ENCODE results near the gene CDC42. TPM values are rescaled to one million over a fixed set of nuclear protein-coding genes. Genes with fewer than 3 reads are reported as not detected.
"Not testable (repeated sequence)": the region's sequence is repeated elsewhere in the genome, so short reads cannot be mapped to it uniquely, and the experiment has no call there.

Gene CDC42
- total and polyA plus RNA-seq, 2 of the 4 experiments (the other 2 are of a cell fraction): 162 to 609 TPM

- Histone ChIP-seq H3K4me2 (ENCODE audit: low read depth, low read length) (no peak overlapping the region), H4K91ac (ENCODE audit: insufficient read depth, low read depth, low read length) (no peak overlapping the region), H3K27ac (ENCODE audit: insufficient read depth, low read length) (no peak overlapping the region), H2BK20ac (ENCODE audit: low read depth, low read length) (no peak overlapping the region), H3K9ac (ENCODE audit: low read depth, low read length) (no peak overlapping the region), H3K18ac (ENCODE audit: low read depth, low read length) (no peak overlapping the region), H2BK120ac (ENCODE audit: low read depth, low read length) (no peak overlapping the region), H2BK15ac (ENCODE audit: low read depth, low read length) (no peak overlapping the region), H3K4me3 (ENCODE audit: insufficient read depth, low read depth, low read length) (no peak overlapping the region), H4K20me1 (ENCODE audit: insufficient read depth, low read length) (no peaks in the 10 kb centered on the region), H3K36me3 (ENCODE audit: control insufficient read depth, insufficient read depth, low read length) (0 out of 2 replicates have a peak, but pooled peaks cover 1% of the 10 kb centered on the region), H3K56ac (ENCODE audit: extremely low read depth, insufficient read depth, low read length) (no peak overlapping the region), H3K4me1 (ENCODE audit: control insufficient read depth, insufficient read depth, low read length) (no peaks in the 10 kb centered on the region), H3K9me1 (ENCODE audit: insufficient read depth, low read length) (no peaks in the 10 kb centered on the region), H2AK9ac (replicated peaks; ENCODE audit: low read depth, low read length, poor library complexity) (no peak overlapping the region), H3K27me3 (ENCODE audit: control insufficient read depth, insufficient read depth, low read length) (no peaks in the 10 kb centered on the region), H2BK5ac (ENCODE audit: low read depth, low read length, poor library complexity, severe bottlenecking) (no peak overlapping the region), H3K14ac (replicated peaks; ENCODE audit: low read depth, low read length) (no peak overlapping the region), H3K4ac (ENCODE audit: low read depth, low read length) (no peak overlapping the region), H3K23ac (ENCODE audit: low read depth, low read length) (0 out of 2 replicates have a peak overlapping the region, but pooled peaks have one; percentile 5), H3K79me1 (ENCODE audit: low read depth in 1 of 2, low read length in 2 of 2) (peaks cover 0 to 3% of the 10 kb centered on the region in 2 experiments; a peak in 3 of 4 replicates), H4K5ac (ENCODE audit: low read depth, low read length) (no peak overlapping the region), H2AK5ac (ENCODE audit: low read depth, low read length) (no peak overlapping the region), H3K9me3 (ENCODE audit: control insufficient read depth, insufficient read depth, low read length) (no peaks in the 10 kb centered on the region), H4K8ac (ENCODE audit: low read depth in 2 of 2, low read length in 2 of 2) (no peak overlapping the region), H2AFZ (replicated peaks; ENCODE audit: low read length, poor library complexity) (no peak overlapping the region)
- DNase-seq (no peak), ATAC-seq (ENCODE audit: low read depth) (no peak)
- intact Hi-C loops (cut with micrococcal nuclease) (no loop called here), in situ Hi-C loops (cut with MboI; ENCODE audit: low sequenced_read_pairs) (no loop called here), dilution Hi-C loops (cut with HindIII; ENCODE audit: low sequenced_read_pairs, unreplicated experiment) (no loop called here)
- ChIA-PET POLR2A (ENCODE audit: unreplicated experiment) (no interaction called here), CTCF (no interaction called here)
- BruUV-seq (replicated peaks): no TSS peak
- TF ChIP-seq POLR2A (IDR thresholded peaks at IDR 0.05; ENCODE audit: low read depth, low read length) (no peak), FOS (IDR thresholded peaks at IDR 0.05; ENCODE audit: low read depth, low read length) (no peak), ELK1 (IDR thresholded peaks at IDR 0.05; ENCODE audit: borderline replicate concordance, low read depth, low read length) (no peak)
- WGBS, 2 experiments (ENCODE audit: extremely low coverage in 2 of 2, insufficient read length in 1 of 2): 100% methylated on average over 3 of the region's 8 CpGs; no CpG with 5 or more reads in 1 of the 2 experiments
Observed at GRCh38 chr1:22031214-22031962, 21.1 kb upstream of the CDC42 start.

GRCh38 chr1:22034834-22035233 is 17.7 kb upstream of the CDC42 start:
- H3K18ac ChIP-seq (ENCODE audit: low read depth, low read length); H3K4ac ChIP-seq (ENCODE audit: low read depth, low read length); H2AK5ac ChIP-seq (ENCODE audit: low read depth, low read length); BruUV-seq (replicated peaks); dilution Hi-C loops (cut with HindIII; ENCODE audit: low sequenced_read_pairs, unreplicated experiment); H3K4me2 ChIP-seq (ENCODE audit: low read depth, low read length); H3K27me3 ChIP-seq (ENCODE audit: control insufficient read depth, insufficient read depth, low read length); H3K14ac ChIP-seq (replicated peaks; ENCODE audit: low read depth, low read length); POLR2A ChIA-PET (ENCODE audit: unreplicated experiment); H4K91ac ChIP-seq (ENCODE audit: insufficient read depth, low read depth, low read length); H3K56ac ChIP-seq (ENCODE audit: extremely low read depth, insufficient read depth, low read length); H3K9ac ChIP-seq (ENCODE audit: low read depth, low read length); in situ Hi-C loops (cut with MboI; ENCODE audit: low sequenced_read_pairs); H3K23ac ChIP-seq (ENCODE audit: low read depth, low read length); H2AFZ ChIP-seq (replicated peaks; ENCODE audit: low read length, poor library complexity); H3K9me1 ChIP-seq (ENCODE audit: insufficient read depth, low read length); H3K36me3 ChIP-seq (ENCODE audit: control insufficient read depth, insufficient read depth, low read length); H2BK20ac ChIP-seq (ENCODE audit: low read depth, low read length); H4K20me1 ChIP-seq (ENCODE audit: insufficient read depth, low read length); H4K5ac ChIP-seq (ENCODE audit: low read depth, low read length); DNase-seq; H3K79me1 ChIP-seq (ENCODE audit: low read depth in 1 of 2, low read length in 2 of 2); H3K4me1 ChIP-seq (ENCODE audit: control insufficient read depth, insufficient read depth, low read length); H4K8ac ChIP-seq (ENCODE audit: low read depth in 2 of 2, low read length in 2 of 2); H2BK5ac ChIP-seq (ENCODE audit: low read depth, low read length, poor library complexity, severe bottlenecking); H3K9me3 ChIP-seq (ENCODE audit: control insufficient read depth, insufficient read depth, low read length); H2BK15ac ChIP-seq (ENCODE audit: low read depth, low read length); H3K27ac ChIP-seq (ENCODE audit: insufficient read depth, low read length); H3K4me3 ChIP-seq (ENCODE audit: insufficient read depth, low read depth, low read length); intact Hi-C loops (cut with micrococcal nuclease); H2BK120ac ChIP-seq (ENCODE audit: low read depth, low read length); ATAC-seq (ENCODE audit: low read depth); H2AK9ac ChIP-seq (replicated peaks; ENCODE audit: low read depth, low read length, poor library complexity): not testable (repeated sequence)
- 40% methylated on average over 1 of the region's 5 CpGs; no CpG with 5 or more reads in 1 of the 2 experiments for WGBS, 2 experiments (ENCODE audit: extremely low coverage in 2 of 2, insufficient read length in 1 of 2)
- CTCF ChIA-PET: interaction anchor here (0.8 kb wide), 1 partner anchor 46 kb away, joined by 3 read pairs; no protein-coding TSS in a partner anchor

Measured in IMR-90 (cell line).